ENCODE data around the gene CLCN4. TPM values are rescaled to one million over a fixed set of nuclear protein-coding genes. Genes with fewer than 3 reads are reported as not detected.

Gene CLCN4
- total RNA-seq, 1 donor from 2014 or later = 68.6 TPM

DNA sequence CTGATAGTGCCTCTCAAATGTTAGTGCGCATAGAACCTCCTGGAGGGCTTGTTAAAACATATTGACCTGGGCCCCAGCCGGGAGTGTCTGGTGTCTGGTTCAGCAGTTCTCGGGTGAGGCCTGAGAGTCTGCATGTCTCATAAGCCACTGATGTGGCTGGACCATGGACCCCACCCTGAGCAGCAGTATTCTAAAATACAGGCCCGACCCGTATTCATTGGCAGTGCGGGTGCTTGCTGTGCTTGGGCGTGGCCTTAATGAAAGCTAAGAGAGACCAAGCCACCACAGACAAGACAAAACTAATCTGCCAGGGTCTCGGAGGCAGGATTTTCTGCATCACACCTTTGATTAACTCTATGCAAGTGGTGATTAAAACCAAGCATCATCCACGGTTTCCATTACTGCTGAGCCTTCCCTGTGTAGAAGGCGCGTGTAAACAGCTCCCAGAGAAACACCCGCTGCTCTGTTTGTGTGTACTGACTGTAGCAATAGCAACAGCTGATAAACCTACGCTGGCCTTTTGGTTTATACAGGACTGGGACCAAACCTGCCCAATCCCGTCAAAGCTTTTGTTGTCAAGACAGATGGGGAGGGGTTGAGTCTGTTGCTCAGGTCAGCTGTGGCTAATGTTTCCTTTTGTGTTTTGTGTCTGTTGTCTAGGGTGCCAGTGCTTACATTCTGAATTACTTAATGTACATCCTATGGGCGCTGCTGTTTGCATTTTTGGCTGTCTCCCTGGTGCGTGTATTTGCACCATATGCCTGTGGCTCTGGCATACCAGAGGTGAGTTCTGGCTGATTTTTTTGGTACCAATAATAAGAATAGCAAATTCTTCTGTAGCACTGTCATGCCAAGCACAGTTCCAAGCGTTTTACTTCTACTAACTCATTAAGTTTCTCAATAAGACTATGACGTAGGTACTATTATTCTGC lies 40.8 kb downstream of the CLCN4 start:
- no peak for DNase-seq

- DNase-seq = no peak
Observed at GRCh38 chrX:10198254-10198653, 41.5 kb downstream of the CLCN4 start.

- DNase-seq = no peak
Observed at GRCh38 chrX:10199212-10199611, 42.4 kb downstream of the CLCN4 start.

DNA sequence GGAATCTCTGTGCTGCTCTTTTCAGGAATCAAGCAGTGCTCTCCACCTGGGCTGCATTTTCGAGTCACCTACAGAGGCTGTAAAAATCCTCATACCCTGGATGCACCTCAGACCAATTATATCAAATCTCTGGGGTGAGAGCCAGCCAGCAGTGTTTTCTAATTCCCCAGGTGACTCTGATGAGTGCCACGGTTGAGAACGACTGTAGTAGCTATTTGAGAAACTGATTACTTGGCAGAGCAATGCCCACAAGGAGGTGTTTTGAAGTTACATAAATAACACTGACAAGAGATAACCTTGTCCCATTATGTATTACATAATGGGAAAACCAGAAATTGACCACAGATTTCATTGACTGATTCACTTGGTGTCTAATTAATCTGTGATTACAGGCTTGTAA lies 46.8 kb downstream of the CLCN4 start:
- no peak for DNase-seq

DNA sequence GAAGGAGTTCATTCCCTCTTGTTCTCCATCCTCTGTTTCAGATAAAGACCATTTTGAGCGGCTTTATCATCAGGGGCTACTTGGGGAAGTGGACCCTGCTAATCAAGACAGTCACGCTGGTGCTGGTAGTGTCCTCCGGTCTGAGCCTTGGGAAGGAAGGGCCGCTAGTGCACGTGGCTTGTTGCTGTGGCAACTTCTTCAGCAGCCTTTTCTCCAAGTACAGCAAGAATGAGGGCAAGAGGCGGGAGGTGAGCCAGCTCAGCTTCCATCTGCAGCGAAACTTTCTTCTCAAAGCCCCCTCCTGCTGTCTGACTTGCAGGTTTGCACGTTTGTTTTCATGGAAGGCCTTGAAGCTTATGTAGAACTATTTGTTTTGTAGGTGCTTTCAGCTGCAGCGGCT lies 49.5 kb downstream of the CLCN4 start:
- peak; percentile 1 for DNase-seq

- no peak for DNase-seq
Observed at GRCh38 chrX:10208281-10208856, 51.6 kb downstream of the CLCN4 start.

DNA sequence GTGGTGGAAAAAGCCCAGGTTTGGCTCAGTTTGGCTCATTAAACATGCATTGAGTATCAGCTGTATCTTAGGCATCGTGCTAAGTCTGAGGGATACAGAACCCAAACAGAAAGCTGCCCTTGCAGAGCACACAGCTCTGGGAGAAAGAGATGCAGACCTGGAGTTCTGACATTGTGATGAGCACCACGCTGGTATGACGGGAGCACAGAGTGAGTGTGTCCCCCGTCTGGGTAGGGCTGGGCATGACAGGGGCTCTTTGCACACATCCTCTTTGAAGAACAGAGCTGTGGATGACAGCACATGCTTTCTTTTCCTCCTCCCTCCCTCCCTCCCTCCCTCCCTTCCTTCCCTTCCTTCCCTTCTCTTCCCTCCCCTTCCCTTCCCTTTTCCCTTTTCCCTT lies 52.2 kb downstream of the CLCN4 start:
- no peak for DNase-seq

DNA sequence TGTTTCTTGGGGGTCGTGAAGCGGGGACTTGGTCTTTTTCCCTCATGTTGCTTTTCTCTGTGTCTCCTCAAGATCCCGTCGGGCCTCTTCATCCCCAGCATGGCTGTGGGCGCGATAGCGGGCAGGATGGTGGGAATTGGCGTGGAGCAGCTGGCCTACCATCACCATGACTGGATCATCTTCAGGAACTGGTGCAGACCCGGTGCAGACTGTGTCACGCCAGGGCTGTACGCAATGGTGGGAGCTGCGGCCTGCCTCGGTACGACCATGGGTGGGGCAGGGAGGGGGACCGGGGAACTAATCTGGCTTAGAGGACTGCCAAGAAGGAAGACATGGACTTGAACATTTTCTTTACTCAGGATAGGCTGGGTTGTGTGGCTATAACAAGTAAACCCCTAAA lies 55.6 kb downstream of the CLCN4 start:
- no peak for DNase-seq

DNA sequence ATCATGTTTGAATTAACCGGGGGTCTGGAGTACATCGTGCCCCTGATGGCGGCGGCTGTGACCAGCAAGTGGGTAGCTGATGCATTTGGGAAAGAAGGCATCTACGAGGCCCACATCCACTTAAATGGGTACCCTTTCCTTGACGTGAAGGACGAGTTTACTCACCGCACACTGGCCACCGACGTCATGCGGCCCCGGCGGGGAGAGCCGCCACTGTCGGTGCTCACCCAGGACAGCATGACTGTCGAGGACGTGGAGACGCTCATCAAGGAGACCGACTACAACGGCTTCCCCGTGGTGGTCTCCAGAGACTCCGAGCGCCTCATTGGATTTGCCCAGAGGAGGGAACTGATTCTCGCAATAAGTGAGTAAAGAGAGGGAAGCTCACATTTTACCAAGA lies 56.9 kb downstream of the CLCN4 start:
- DNase-seq = no peak

- DNase-seq = no peak
Observed at GRCh38 chrX:10216208-10216607, 59.4 kb downstream of the CLCN4 start.

GRCh38 chrX:10217198-10217597 lies 60.4 kb downstream of the CLCN4 start:
- DNase-seq = no peak

DNA sequence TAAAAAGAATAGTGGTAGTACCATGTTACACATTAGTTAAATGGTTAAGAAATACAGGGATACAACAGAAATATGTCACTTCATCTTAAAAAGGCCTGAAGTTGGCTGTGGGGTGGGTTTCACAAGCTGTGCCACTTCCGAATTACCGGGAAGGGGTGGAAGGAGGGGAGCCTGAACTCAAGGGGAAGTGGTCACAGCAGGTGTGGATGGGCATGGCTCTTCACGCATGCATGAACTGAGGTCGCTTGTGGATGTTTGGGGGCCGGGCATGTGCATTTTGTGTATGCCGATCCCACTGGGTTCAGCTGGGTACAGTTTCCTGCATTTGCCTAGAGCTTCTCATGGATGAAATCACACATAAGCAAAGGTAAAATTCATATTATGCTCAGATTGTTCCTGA lies 64.9 kb downstream of the CLCN4 start:
- no peak for DNase-seq

- DNase-seq = no peak
Observed at GRCh38 chrX:10223276-10223675, 66.5 kb downstream of the CLCN4 start.

GRCh38 chrX:10223781-10224180 lies 67.0 kb downstream of the CLCN4 start:
- no peak for DNase-seq

- DNase-seq = no peak
Observed at GRCh38 chrX:10230222-10230621, 73.4 kb downstream of the CLCN4 start.

- no peak for DNase-seq
Observed at GRCh38 chrX:10231461-10231860, 74.7 kb downstream of the CLCN4 start.

DNA sequence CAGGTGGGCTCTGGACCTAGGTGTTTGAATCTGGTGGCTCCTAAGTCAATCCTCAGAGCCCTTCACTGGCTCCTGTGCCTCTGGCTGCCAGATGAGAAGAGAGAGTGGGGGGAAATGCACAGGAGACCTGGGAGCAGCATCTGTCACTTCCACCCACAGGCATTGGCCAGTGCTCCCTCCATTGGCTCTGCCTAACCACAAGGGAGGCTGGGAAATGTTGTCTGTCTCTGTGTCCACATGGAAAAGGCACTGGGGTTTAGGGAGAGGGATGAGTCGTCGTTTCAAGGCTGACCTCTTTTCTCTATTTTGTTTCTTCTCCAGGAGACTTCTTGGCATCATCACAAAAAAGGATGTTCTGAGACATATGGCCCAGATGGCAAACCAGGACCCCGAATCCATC lies 76.4 kb downstream of the CLCN4 start:
- no peak for DNase-seq

DNA sequence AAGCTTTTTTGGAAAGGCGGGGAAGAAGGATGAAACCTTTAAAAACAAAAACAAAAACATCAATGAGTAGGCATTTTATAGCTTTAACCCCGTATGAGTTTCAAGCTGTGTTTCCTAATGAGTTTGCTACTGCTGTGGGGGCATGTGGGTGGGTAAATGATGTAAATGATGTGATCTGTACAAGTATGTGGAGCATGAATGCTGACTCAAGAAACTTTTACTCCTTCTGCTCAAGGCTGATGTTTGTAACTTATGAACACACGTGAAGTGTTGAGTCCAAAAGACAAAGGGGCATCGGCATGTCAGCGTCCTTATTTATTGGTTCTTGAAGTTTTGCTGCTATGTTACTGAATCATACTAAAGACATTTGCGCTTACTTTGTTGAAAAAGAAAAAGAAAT lies 76.9 kb downstream of the CLCN4 start:
- DNase-seq = no peak

- no peak for DNase-seq
Observed at GRCh38 chrX:10235851-10236250, 79.1 kb downstream of the CLCN4 start.

DNA sequence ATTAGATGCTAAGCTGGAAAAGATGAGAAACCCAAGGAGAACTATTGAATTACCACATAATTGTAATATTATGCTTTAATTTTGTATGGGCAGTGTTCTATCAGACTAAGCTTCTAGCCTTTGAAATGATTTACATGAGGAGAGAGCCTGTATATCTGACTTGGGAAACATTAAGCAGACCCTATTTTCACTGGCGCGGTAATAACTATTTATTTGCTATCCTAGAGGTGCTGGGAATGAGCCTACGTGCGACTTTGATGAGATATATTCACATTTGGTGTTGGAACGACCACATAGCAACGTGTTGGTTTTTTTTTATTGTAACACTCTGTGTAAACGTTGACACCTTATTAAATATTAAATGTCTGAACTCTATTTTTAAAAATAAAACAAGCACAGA lies 80.5 kb downstream of the CLCN4 start:
- DNase-seq = no peak

- DNase-seq = no peak
Observed at GRCh38 chrX:10239611-10240064, 82.9 kb downstream of the CLCN4 start.

DNA sequence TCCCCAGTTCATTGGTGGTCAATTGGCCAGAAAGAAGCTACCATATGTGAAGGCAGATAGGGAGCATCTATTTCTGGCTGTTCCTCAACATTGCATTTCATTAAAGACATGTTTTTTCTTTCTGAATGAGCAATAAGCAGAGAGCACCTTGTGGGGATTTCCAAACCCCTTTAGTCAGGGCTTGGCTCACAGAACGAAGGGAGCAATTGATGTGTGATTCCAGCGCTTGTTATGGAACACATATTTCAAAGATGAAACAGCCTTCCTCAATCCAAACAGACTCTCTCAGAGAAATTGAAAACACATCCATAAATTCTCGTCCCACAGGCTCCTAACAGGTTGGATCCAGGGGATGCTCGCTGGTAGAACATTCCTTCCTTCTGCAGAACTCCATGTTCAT lies 84.1 kb downstream of the CLCN4 start:
- no peak for DNase-seq

GRCh38 chrX:10242026-10242425 lies 85.3 kb downstream of the CLCN4 start:
- DNase-seq = no peak

DNA sequence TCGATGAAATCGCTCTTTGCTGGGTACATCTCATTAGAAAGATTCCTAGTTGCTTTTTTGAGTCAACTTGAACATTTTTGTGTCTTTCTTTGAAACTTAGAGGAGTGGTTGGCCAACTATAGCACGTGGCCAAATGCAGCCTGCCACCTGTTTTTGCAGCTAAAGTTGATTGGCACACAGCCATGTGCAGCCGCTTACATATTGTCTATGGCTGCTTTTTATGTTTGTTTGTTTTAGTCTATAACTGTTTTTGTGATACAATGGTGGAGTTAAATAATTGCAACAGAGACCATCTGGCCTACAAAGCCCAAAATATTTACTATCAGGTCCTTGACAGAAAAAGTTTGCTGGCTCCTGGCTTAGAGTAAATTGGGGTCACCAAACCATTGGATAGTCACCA lies 86.3 kb downstream of the CLCN4 start:
- DNase-seq = no peak

Measured in occipital lobe (tissue), 2 donors.